Brain pericyte (primary cell): ENCODE results near the gene OBSCN.

Experiments used
- DNase-seq: peaks from one replicate; pipeline ENCODE4 v3.0.0-alpha.2; 2012; ENCODE audit warnings: low read depth, low spot score

OBSCN gene

GRCh38 chr1:228415853-228416216 is 208.0 kb downstream of the OBSCN start:
- no peak for DNase-seq

- DNase-seq = no peak
Measured at GRCh38 chr1:228416217-228416933, 208.5 kb downstream of the OBSCN start, which contains the start of gene TRIM17. TRIM17 (minus strand) TSS chr1:228416861; CDS start chr1:228415072, 1,789 bp downstream.

- no peak for DNase-seq
Measured at GRCh38 chr1:228417061-228417460, 209.2 kb downstream of the OBSCN start.

- DNase-seq = no peak
Measured at GRCh38 chr1:228417483-228418203, 209.8 kb downstream of the OBSCN start.

GRCh38 chr1:228420968-228421826 is 213.4 kb downstream of the OBSCN start:
- no peak for DNase-seq

- DNase-seq = no peak
Measured at GRCh38 chr1:228423404-228424053, 215.7 kb downstream of the OBSCN start.

- DNase-seq = no peak
Measured at GRCh38 chr1:228424685-228425660, 217.1 kb downstream of the OBSCN start.

GRCh38 chr1:228426518-228427175 is 218.8 kb downstream of the OBSCN start:
- no peak for DNase-seq

GRCh38 chr1:228428412-228428811 is 220.6 kb downstream of the OBSCN start:
- no peak for DNase-seq
